Measurements from ENCODE around the gene EVI5L. TPM values are rescaled to one million over a fixed set of nuclear protein-coding genes. Genes with fewer than 3 reads are reported as not detected.
A peak's percentile ranks its signal among the peaks of the same experiment; 100 is the strongest.

Gene EVI5L
- total and polyA plus RNA-seq, 4 experiments from 2014 or later: 1.1 to 14.1 (median 7.4) TPM

DNA sequence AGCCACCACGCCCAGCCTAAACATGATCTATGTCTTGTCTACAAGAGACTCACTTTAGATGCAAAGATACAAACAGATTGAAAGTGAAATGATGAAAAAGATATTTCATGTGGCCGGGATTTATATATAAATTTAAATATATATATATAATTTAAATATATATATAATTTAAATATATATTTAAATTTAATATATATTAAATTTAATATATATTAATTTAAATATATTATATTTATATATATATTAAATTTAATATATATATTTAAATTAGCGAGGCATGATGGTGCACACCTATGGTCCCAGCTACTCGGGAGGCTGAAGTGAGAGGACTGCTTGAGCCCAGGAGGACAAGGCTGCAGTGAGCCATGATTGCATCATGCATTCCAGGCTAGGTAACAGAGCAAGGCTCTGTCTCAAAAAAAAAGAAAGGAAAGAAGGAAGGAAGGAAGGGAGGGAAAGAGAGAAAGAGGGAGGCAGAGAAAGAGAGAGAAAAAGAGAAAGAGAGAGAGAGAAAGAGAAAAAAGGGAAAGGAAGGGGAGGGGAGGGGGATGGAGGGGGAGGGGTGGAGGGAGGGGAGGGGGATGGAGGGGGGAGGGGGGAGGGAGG is 7.0 kb upstream of the EVI5L start:
- intact Hi-C loops (cut with micrococcal nuclease): no loop called here
- H3K27me3 Mint-ChIP-seq: peaks cover 14 to 15% of the 10 kb centered on the region in 2 donors
- Histone ChIP-seq H3K9me3 (ENCODE audit: control insufficient read depth in 1 of 2, low read length in 2 of 2) (no peaks in the 10 kb centered on the region), H3K27me3 (ENCODE audit: insufficient read depth, low read length) (no peaks in the 10 kb centered on the region), H3K4me1 (ENCODE audit: insufficient read depth, low read length) (no peaks in the 10 kb centered on the region), H3K4me3 (ENCODE audit: low read length in 2 of 2) (no peak overlapping the region), H3K27ac (ENCODE audit: low read depth, low read length) (no peak overlapping the region), H3K36me3 (ENCODE audit: insufficient read depth, low read length) (no peaks in the 10 kb centered on the region)
- CTCF ChIA-PET (ENCODE audit: partially characterized antibody): no interaction called here
- H3K4me1 Mint-ChIP-seq: peaks cover 0 to 4% (median 0%) of the 10 kb centered on the region in 4 donors
- H3K9me3 Mint-ChIP-seq: peaks cover 0 to 11% (median 1%) of the 10 kb centered on the region in 8 donors
- H3K36me3 Mint-ChIP-seq: peaks cover 0 to 7% of the 10 kb centered on the region in 2 donors
- H3K27ac Mint-ChIP-seq: no peak overlapping the region
- DNase-seq: no peak
- H3K4me3 Mint-ChIP-seq: no peak overlapping the region
- POLR2A ChIA-PET (ENCODE audit: partially characterized antibody): no interaction called here

- peaks cover 0 to 5% (median under 1%) of the 10 kb centered on the region in 4 donors for H3K4me1 Mint-ChIP-seq
- no peak for DNase-seq
- Histone ChIP-seq H3K27me3 (ENCODE audit: insufficient read depth, low read length) (no peaks in the 10 kb centered on the region), H3K4me3 (ENCODE audit: low read length in 2 of 2) (no peak overlapping the region), H3K9me3 (ENCODE audit: control insufficient read depth in 1 of 2, low read length in 2 of 2) (no peaks in the 10 kb centered on the region), H3K27ac (ENCODE audit: low read depth, low read length) (no peak overlapping the region), H3K4me1 (ENCODE audit: insufficient read depth, low read length) (peaks cover under 1% of the 10 kb centered on the region), H3K36me3 (ENCODE audit: insufficient read depth, low read length) (no peaks in the 10 kb centered on the region)
- H3K27me3 Mint-ChIP-seq: peaks cover 14 to 15% of the 10 kb centered on the region in 2 donors
- peaks cover 0 to 4% (median 0%) of the 10 kb centered on the region in 8 donors for H3K9me3 Mint-ChIP-seq
- H3K4me3 Mint-ChIP-seq: no peak overlapping the region
- peak overlapping the region in 1 of 7 donors; percentile 35 for H3K27ac Mint-ChIP-seq
- POLR2A ChIA-PET (ENCODE audit: partially characterized antibody): no interaction called here
- intact Hi-C loops (cut with micrococcal nuclease): no loop called here
- peaks cover 0 to 4% of the 10 kb centered on the region in 2 donors for H3K36me3 Mint-ChIP-seq
- CTCF ChIA-PET (ENCODE audit: partially characterized antibody): no interaction called here
These were observed 6.2 kb upstream of the EVI5L start for GRCh38 chr19:7823686-7824301.

GRCh38 chr19:7829166-7829520 is 875 bp upstream of the EVI5L start:
- Mint-ChIP-seq H3K27ac (peak overlapping the region; percentile 63 to 90 (median 87)), H3K27me3 (no peaks in the 10 kb centered on the region), H3K4me1 (peaks cover 11 to 28% (median 18%) of the 10 kb centered on the region in 4 donors), H3K4me3 (peak overlapping the region; percentile 57 to 88 (median 83)), H3K9me3 (no peaks in the 10 kb centered on the region), H3K36me3 (no peaks in the 10 kb centered on the region)
- Histone ChIP-seq H3K9me3 (ENCODE audit: control insufficient read depth in 1 of 2, low read length in 2 of 2) (no peaks in the 10 kb centered on the region), H3K4me3 (ENCODE audit: low read length in 2 of 2) (peak overlapping the region in 1 of 2 donors; percentile 37), H3K27ac (ENCODE audit: low read depth, low read length) (peak overlapping the region; percentile 23), H3K36me3 (ENCODE audit: insufficient read depth, low read length) (no peaks in the 10 kb centered on the region), H3K4me1 (ENCODE audit: insufficient read depth, low read length) (peaks cover 22% of the 10 kb centered on the region), H3K27me3 (ENCODE audit: insufficient read depth, low read length) (no peaks in the 10 kb centered on the region)
- intact Hi-C loops (cut with micrococcal nuclease): loop anchor here (1.0 kb wide), 2 partner anchors 40 to 91 kb away; partner anchors contain the start of gene SNAPC2
- DNase-seq: no peak
- ChIA-PET CTCF (ENCODE audit: partially characterized antibody) (interaction anchor here (0.8 to 2.3 kb wide), 3 partner anchors 9 to 40 kb away, joined by 3 to 7 read pairs (median 6); no protein-coding TSS in a partner anchor), POLR2A (ENCODE audit: partially characterized antibody) (interaction anchor here (0.9 to 1.5 kb wide), 3 partner anchors 40 to 148 kb away, joined by 3 to 4 read pairs (median 3); no protein-coding TSS in a partner anchor)

DNA sequence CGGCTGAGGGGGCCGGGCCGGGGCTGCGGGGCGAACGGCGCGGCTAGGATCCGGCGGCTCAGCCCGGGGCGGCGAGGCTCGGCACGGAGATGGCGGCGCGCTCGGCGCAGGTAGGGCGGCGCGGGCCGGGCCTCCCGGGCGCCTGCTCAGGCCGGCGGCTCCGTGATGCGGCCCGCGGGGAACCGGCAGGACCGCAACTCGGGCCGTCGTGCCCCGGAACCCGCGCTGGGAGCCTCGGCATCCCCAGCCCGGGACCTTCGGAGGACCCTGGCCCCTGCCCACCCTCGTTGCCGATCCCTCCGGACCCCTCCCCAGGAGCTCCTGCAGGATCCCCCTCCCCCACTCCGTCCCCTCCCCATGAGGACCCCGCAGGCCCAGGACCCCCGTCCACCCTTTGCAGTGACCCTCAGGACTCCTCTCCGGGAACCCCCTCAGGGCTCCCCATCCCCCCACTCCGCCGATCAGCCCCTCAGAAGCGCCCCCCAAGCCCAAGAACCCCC is 304 bp downstream of the EVI5L start:
- intact Hi-C loops (cut with micrococcal nuclease): loop anchor here (1.0 to 2.0 kb wide), 2 partner anchors 32 to 73 kb away; partner anchors contain the start of gene MAP2K7
- H3K4me1 Mint-ChIP-seq: peaks cover 11 to 28% (median 18%) of the 10 kb centered on the region in 4 donors

DNA sequence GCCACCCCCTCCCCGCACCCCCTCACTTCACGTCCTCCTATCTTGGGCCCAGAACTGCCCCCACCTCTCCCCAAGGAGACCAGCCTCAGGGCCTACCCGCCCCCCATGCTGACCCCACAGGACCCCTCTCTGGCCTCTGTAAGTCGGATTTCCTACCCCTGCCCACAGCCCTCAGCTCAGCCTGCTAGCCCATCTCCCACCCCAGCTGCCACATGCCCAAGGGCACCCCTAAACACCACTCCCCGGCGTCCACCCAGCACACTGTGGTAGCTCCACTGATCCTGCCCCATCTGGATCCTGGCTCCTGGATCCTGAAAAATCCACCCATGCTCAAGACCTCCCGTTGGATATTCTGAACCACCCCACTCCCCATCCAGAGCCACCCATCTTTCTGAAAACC is 805 bp downstream of the EVI5L start:
- H3K36me3 Mint-ChIP-seq: no peaks in the 10 kb centered on the region
- Histone ChIP-seq H3K4me3 (ENCODE audit: low read length in 2 of 2) (peak overlapping the region in 1 of 2 donors; percentile 50), H3K27me3 (ENCODE audit: insufficient read depth, low read length) (no peaks in the 10 kb centered on the region), H3K36me3 (ENCODE audit: insufficient read depth, low read length) (no peaks in the 10 kb centered on the region), H3K27ac (ENCODE audit: low read depth, low read length) (peak overlapping the region; percentile 36), H3K9me3 (ENCODE audit: control insufficient read depth in 1 of 2, low read length in 2 of 2) (no peaks in the 10 kb centered on the region), H3K4me1 (ENCODE audit: insufficient read depth, low read length) (peaks cover 22% of the 10 kb centered on the region)
- intact Hi-C loops (cut with micrococcal nuclease): loop anchor here (1.0 to 2.0 kb wide), 2 partner anchors 32 to 72 kb away; partner anchors contain the start of gene MAP2K7
- ChIA-PET POLR2A (ENCODE audit: partially characterized antibody) (interaction anchor here (0.6 to 1.6 kb wide), 3 partner anchors 14 to 173 kb away, joined by 3 to 4 read pairs (median 3); partner anchors contain the start of gene SNAPC2), CTCF (ENCODE audit: partially characterized antibody) (interaction anchor here (1.3 kb wide), 1 partner anchor 22 kb away, joined by 4 read pairs; no protein-coding TSS in a partner anchor)
- H3K27ac Mint-ChIP-seq: peak overlapping the region in 4 of 7 donors; percentile 3 to 77 (median 70)
- DNase-seq: no peak
- H3K9me3 Mint-ChIP-seq: no peaks in the 10 kb centered on the region
- H3K4me3 Mint-ChIP-seq: peak overlapping the region; percentile 66 to 88 (median 80)
- peaks cover 11 to 28% (median 18%) of the 10 kb centered on the region in 4 donors for H3K4me1 Mint-ChIP-seq
- H3K27me3 Mint-ChIP-seq: no peaks in the 10 kb centered on the region

More for the DNA sequence above, 304 bp downstream of the EVI5L start:
- no peak for DNase-seq
- peak overlapping the region in 1 of 7 donors; percentile 81 for H3K27ac Mint-ChIP-seq
- H3K27me3 Mint-ChIP-seq: no peaks in the 10 kb centered on the region
- ChIA-PET CTCF (ENCODE audit: partially characterized antibody) (interaction anchor here (1.3 kb wide), 1 partner anchor 22 kb away, joined by 4 read pairs; no protein-coding TSS in a partner anchor), POLR2A (ENCODE audit: partially characterized antibody) (interaction anchor here (1.3 to 1.6 kb wide), 2 partner anchors 14 to 90 kb away, joined by 3 to 4 read pairs; partner anchors contain the start of gene SNAPC2)
- Histone ChIP-seq H3K27me3 (ENCODE audit: insufficient read depth, low read length) (no peaks in the 10 kb centered on the region), H3K4me3 (ENCODE audit: low read length in 2 of 2) (peak overlapping the region in 1 of 2 donors; percentile 50), H3K4me1 (ENCODE audit: insufficient read depth, low read length) (peaks cover 22% of the 10 kb centered on the region), H3K27ac (ENCODE audit: low read depth, low read length) (peak overlapping the region; percentile 36), H3K9me3 (ENCODE audit: control insufficient read depth in 1 of 2, low read length in 2 of 2) (no peaks in the 10 kb centered on the region), H3K36me3 (ENCODE audit: insufficient read depth, low read length) (no peaks in the 10 kb centered on the region)
- no peaks in the 10 kb centered on the region for H3K36me3 Mint-ChIP-seq
- H3K9me3 Mint-ChIP-seq: no peaks in the 10 kb centered on the region
- H3K4me3 Mint-ChIP-seq: peak overlapping the region in 5 of 8 donors; percentile 76 to 88 (median 79)

GRCh38 chr19:7831452-7831851 is 1.4 kb downstream of the EVI5L start:
- no peak for DNase-seq
- peaks cover 11 to 28% (median 18%) of the 10 kb centered on the region in 4 donors for H3K4me1 Mint-ChIP-seq
- CTCF ChIA-PET (ENCODE audit: partially characterized antibody): interaction anchor here (1.3 kb wide), 1 partner anchor 21 kb away, joined by 4 read pairs; no protein-coding TSS in a partner anchor
- H3K9me3 Mint-ChIP-seq: no peaks in the 10 kb centered on the region
- intact Hi-C loops (cut with micrococcal nuclease): loop anchor here (2.0 kb wide), 1 partner anchor 31 kb away; no protein-coding TSS in a partner anchor
- Histone ChIP-seq H3K9me3 (ENCODE audit: control insufficient read depth in 1 of 2, low read length in 2 of 2) (no peaks in the 10 kb centered on the region), H3K4me1 (ENCODE audit: insufficient read depth, low read length) (peaks cover 22% of the 10 kb centered on the region), H3K4me3 (ENCODE audit: low read length in 2 of 2) (no peak overlapping the region), H3K36me3 (ENCODE audit: insufficient read depth, low read length) (no peaks in the 10 kb centered on the region), H3K27me3 (ENCODE audit: insufficient read depth, low read length) (no peaks in the 10 kb centered on the region), H3K27ac (ENCODE audit: low read depth, low read length) (no peak overlapping the region)
- peak overlapping the region; percentile 39 to 88 (median 78) for H3K4me3 Mint-ChIP-seq
- peak overlapping the region in 3 of 7 donors; percentile 3 to 70 (median 55) for H3K27ac Mint-ChIP-seq
- no peaks in the 10 kb centered on the region for H3K36me3 Mint-ChIP-seq
- no peaks in the 10 kb centered on the region for H3K27me3 Mint-ChIP-seq
- POLR2A ChIA-PET (ENCODE audit: partially characterized antibody): interaction anchor here (0.6 to 1.3 kb wide), 3 partner anchors 13 to 174 kb away, joined by 3 to 4 read pairs (median 3); partner anchors contain the start of gene SNAPC2
